Measurements from ENCODE around the gene STRA8.
"Not testable (repeated sequence)": the region's sequence is repeated elsewhere in the genome, so short reads cannot be mapped to it uniquely, and the experiment has no call there.

The STRA8 gene

DNA sequence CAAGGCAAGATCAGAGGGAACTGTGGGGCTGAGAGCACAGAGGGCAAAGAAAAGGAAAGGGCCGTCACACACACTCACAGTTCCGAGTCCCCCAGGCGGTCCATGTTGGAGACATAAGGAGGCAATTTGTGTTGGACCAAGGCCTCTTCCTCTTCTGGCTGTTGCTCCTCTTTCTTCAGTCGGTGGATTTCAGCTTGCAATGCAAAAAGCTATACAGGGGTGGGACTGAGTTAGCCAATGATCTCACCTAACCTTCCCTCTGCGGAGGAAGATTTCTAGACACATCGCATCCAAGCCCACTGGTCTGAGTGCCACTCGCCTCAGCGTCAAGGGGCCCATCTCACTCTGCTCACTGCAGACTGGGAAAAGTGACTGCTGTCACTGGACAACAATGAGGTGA, 27.8 kb upstream of the STRA8 start:
- no peak for DNase-seq

DNA sequence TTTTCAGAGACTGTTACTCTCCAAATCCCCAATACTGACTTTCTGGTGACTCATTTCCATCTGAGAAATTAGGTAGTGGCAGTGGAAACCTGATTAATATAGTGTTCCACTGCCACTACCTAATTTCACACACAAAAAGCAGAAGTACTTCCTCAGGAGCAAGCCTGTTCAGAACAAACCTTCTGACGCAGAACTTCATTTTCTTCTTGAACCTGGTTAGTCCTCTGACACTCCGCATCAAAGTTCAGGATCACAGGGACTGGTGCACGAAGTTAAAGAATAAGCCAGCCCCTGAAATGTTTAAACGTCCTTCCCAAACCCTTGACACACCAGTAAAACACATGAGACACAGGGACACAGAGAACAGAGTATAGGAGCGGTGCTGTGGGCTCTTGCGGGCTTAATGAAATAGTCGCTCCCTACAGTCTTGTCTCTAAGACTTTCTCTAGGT, 26.7 kb upstream of the STRA8 start:
- DNase-seq, result peak; percentile 12 to 17

DNA sequence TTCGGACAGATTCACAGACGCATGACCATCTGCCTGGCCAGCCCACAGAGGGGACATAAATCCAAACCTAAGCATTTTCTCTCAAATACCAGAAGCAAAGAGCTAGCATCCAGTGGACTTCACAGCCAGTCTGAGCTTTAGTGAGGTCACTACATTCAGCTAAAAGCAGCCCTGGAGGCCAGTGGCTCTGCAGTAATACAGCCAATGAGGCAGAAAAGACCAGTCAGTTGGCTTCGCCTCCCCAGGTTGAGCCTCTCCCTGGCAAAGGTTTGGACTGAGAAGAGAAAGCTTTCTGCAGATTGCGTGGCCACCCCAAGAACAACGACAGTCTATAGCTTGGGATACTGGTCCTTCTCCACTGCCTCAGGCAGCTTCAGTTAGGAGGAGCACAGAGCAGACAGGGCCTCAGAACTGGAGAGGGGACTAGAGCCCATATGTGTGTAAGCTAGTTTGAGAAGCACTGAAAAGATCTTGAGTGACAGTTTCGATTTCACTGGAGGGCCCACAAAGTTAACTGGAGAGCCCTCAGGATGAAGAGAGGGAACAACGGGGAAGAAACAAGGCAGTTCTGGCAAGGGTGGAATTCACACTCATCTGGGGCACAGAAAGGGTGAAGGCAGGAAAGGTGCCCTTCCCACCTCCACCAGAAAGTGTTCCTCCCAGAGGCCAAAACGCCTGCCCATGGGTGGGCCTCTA, 26.1 kb upstream of the STRA8 start:
- DNase-seq, result no peak

DNA sequence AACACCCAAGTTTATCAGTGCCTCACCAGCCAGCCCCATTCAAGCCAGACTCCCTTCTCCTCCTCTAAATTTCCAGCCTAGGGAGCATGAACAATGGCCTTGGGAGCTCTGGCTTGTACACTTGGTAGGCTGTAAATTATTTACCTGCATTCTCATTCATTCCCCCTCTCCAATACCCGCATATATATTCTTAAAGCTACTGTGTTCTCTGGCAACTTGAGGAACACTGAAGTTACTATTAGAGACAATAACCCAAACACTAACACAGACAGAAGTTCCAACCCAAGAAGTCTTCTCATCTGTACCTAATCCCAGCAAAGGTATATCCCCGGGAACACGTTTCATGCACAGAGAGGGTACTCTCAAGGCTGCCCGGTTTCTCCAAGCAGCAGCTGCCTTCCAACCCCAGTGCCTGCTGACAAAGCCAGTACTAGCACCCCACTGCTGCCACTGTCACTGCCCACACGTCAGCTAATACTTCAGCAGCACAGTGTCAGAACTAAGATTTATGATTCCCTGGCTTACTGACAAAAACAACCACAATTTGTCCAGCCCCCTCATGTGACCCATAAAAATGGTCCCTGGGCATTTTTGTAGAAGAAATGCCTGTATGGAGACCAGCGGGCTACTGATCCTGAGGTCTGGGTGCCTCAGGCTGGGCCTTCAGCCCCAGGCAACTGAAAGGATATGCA, 25.4 kb upstream of the STRA8 start:
- DNase-seq, result peak; percentile 18 to 44

DNA sequence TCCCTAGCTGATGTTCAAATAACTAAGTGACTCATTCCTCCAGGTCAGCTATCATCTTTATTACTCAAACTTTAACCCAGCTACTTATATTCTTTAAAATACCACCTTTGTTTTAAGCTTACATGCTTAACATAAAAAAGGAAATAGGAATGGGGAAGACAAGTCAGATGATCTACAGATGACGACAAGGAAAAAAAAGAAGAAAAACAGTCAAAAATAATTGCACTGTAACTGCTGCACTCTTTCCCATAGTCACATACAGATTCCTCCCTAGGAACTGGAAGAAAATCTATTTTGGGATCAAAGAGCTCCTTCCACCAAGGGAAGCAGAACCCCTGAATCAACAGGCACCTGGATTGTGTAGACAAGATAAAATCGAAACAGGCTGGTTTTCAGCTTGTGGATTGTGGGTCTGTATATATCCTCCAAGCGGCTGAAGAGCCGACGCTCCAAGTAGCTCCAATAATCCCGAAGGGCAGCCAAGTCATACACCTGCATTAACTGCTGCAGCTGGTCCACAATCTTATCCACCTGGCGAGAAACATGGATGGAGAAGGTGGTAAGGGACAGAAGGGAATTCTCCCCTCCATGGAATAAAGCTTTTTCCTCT, 24.3 kb upstream of the STRA8 start:
- DNase-seq, result peak; percentile 25 to 64

DNA sequence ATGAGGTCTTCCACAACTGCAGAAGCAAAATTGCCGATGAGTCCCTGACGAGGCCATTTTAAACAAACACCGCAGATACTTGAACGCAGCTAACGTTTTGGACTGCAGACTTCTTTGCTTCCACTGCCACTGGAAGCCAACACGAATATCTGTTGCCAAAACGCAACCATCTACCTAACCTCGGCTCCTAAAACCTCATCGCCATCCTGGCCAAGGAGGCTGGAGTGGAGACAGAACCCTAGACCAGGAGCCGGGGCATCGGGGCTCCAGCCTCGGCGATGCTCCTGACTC, 22.8 kb upstream of the STRA8 start:
- peak in 1 of 2 donors; percentile 37 for DNase-seq

DNA sequence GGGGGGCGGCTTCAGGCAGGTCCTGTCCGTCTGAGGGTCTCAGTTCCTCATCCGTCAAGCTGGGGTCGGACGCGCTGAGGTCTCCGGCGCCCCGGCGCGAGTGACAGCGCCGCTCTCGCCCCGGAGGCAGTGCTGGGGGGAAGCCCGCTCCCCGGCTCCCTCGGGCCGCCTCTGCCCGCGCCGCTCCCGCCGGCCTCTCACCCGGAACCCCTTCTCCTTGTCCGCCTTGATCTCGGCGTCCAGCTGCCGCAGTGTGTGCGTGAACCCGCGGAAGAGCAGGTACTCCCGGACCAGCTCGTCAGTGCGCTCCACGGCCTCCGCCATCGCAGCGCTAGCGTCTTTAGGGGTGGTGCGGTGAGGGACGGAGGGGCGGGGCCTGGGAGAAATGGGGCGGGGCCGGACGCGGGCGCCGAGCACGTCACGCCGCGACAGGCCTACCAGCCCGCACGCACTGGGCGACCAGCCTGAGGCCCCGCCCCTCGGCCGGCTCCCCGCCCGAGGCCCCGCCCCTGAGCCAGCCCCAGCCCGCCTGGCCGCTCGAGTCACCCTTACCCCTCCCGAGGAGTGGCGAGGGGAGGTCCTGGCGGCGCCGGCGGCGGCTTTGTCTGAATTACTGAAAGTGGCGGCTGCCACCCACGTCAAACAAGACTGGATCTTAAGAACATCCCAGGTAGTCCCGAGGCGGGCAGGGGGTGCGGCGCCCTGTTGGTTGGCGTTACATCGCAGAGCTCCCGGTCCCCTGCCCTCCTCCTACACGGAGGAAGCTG, 22.3 kb upstream of the STRA8 start, which contains the start of gene WDR91:
TSS of gene WDR91 (minus strand) at position 348 of the 767 bp plus-strand sequence. CDS start at position 324, 24 bp downstream.
- peak; percentile 93 to 94 for DNase-seq

DNA sequence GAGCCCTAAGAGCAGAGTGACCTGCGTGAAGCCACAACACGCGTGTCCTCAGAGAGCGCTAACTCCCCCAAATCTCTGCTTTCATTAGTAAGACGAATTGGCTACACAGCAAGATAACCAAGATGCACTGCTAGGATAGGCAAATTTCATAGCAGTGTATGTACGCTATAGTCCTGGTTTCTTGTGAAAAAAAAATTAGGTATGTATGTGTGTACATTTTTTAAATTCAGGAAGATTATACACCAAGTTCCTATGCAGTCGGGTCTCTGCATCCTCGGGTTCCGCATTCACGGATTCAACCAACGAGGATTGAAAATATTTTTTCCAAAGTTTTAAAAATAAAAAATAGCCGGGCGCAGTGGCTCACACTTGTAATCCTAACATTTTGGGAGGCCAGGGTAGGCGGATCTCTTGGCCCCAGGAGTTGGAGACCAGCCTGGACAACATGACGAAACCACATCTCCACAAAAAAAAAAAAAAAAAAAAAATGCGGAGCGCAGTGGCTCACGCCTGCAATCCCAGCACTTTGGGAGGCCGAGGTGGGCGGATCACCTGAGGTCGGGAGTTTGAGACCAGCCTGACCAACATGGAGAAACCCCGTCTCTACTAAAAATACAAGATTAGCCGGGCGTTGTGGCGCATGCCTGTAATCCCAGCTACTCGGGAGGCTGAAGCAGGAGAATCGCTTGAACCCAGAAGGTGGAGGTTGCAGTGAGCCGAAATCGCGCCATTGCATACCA, 21.5 kb upstream of the STRA8 start:
- DNase-seq, result not testable (repeated sequence)

DNA sequence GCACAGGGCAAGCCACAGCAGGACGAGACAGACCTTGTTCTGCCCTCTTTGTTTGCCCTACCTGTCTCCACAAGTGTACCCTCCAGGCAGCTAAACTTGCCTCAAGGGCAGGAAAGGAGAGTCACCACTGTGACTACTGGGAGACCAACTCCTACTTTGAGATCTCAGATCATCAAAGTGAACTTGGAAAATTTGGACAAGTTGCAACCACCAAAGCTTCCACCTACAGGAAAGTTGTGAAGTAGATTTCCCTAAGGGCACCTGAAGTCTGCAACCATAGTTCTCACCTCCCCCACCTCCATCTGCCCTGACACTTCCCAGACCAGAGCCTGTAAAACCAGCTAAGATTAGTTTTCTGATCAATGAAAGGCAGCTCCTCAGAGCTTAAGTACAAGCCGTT, 19.8 kb upstream of the STRA8 start:
- no peak for DNase-seq

DNA sequence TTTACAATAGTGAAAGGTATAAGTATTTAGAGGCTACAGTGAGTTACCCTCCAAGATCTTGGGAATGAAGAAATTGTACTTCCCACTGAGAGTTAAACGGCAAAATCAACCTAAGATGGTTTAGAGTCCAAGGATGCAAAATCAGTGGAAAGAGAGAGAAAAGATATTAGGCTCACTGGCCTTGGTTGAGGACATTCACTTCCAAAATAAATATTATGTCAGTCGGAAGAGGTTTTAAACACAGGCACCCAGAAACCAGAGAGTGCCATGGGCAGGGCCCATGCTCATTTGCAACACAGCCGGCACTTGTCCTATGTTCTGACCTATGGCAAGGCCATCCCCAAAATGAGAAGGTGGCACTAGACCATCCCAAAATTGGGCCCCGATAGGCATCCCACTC, 18.5 kb upstream of the STRA8 start:
- DNase-seq, result no peak

DNA sequence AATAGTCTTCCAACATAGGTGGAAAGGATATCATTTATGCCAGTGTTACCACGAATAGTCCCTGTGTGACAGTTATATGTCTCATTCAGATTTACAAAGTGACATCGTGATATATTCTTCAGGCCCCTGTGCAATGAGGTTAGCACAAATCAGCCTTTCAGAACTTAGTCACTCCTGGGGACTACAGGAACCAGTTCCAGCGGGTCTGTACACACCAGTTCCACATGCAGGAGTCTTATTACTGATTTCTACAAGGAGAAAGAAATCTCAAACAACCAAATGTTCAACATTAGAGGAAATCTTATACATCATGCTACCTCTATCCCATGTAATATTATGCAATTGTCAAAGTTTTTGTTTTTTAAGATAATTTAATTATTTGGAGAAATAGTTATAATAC, 17.9 kb upstream of the STRA8 start:
- DNase-seq, result no peak

DNA sequence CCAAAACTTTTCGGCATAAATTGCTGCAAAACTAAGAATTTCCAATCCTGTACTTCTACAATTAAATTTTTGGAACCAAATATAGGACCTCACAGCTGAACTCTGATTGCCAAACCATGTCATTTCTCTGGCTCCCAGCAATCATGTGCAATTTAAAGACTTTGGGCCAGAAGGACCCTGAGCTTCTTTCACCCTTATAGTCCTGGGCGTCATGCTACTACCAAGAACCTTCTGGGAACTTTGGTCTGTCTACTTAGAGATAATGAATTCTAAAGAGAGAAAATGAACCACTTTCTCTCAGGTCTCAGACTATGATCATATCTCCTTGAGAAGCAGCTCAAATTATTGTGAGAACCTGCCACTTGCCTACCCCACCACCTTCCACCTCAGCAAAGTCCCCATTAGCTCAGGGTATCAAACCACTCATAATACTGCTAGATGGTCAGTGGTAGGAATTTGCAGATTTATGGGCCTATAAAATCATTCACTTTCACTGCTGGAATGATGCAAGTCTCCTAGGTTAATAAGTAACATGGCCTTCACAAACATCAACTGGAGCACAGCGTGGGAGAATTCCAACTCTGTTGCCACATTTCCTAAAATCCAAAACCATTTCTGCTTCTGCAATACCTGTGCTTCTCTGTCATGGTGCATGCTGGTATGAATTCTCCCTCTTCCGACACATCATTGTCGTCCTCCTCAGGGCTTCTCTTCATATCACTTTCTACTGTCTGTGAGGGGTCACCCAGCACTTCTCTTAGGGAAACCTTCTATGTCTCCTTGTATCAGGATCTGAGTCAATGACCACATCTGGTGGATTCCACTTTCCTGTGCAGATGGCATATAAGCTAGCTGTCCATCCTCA, 15.8 kb upstream of the STRA8 start:
- DNase-seq, result no peak

DNA sequence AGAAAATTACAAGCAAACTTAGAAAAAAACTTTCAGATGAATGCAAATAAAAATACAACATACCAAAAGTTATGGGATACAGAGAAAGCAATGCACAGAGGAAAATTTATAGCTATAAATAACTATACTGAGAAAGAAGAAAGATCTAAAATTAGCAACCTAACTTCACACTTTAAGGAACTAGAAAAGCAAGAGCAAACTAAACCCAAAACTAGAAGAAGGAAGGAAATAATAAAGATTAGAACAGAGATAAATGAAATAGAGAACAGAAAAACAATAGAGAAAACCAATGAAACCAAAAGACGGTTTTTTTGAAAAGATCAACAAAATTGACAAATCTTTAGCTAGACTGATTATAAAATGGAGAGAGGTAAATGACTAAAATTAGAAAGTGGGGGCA, 9.6 kb upstream of the STRA8 start:
- peak in 1 of 2 donors; percentile 48 for DNase-seq

DNA sequence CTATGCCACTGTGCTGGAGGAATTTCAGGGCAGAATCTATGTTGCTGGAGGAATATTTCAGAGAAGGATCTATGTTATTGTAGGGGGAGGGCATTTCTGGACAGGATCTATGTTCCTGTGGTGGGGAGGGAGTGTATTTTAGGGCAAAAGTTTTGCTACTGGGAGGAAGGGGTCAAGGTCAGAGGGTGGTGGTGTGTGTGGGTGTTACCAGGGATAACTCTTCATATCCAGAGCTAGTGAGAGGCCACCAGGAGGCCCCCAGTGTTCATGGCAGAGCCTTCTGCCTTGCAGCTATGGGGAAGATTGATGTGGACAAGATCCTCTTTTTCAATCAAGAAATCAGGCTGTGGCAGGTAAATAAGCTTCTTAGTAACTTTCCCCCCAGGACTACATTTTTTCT, 2.0 kb upstream of the STRA8 start:
- DNase-seq, result no peak

DNA sequence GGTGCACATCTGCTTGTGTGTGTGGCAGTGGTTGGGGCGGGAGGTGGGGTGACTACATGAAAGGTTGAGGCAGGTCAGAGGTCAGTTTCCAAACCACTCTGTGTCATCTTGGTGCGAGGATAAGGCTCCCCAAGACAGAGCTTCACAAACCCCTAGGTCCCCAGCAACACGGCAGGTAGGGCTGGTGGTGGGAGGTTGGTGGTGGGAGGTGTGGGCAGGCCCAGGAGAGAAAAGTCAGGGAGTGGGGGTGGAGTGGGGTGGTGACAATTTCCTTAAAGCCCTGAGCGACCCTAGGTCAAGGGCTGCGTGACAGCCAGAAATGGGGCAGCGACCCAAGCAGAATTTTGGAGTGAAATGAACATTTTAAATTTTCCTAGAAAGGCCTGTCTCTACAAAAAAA, 1.6 kb upstream of the STRA8 start:
- DNase-seq, result no peak

DNA sequence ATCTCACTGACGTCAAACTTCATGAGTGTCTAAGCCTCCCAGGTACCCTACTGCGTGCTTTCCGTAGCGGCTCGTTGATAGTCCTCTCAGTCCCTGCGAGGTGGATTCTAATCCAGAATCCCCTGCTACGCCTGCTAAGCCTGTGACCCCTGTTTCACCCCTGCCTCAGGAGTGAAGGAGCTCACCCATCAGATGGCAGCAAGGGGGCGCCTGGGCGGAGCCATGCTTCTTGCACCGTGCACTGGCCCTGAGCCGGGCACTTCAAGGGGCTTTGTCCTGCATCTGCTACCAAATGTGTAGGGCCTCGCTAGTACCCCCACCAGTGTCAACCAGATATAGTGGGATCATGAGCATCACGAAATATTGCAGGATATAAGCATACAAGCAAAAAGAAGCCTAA, 918 bp upstream of the STRA8 start:
- DNase-seq, result no peak

DNA sequence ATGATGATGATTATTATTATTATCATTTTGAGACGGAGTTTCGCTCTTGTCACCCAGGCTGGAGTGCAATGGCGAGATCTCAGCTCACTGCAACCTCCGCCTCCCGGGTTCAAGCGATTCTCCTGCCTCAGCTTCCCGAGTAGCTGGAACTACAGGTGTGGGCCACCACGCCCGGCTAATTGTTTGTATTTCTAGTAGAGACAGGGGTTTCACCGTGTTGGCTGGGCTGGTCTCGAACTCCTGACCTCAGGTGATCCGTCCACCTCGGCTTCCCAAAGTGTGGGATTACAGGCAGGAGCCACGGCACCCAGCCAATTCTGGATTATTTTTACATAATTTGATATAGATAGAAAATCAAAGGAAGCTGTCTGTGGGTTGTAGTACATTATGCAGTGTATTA, 457 bp downstream of the STRA8 start:
- not testable (repeated sequence) for DNase-seq

DNA sequence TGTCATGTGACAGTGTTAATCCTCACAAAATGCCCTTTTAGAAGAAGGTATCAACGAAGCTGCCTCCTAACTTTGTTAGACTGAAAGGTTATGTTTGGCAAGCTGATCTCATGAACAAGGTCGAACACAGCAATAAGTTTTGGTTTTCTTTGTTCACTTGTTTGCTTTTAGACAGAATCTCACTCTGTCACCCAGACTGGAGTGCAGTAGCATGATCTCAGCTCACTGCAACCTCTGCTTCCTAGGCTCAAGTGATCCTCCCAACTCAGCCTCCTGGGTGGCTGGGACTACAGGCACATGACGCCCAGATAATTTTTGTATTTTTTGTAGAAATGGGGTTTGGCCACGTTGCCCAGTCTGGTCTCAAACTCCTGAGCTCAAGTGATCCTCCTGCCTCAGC, 1.1 kb downstream of the STRA8 start:
- no peak for DNase-seq

DNA sequence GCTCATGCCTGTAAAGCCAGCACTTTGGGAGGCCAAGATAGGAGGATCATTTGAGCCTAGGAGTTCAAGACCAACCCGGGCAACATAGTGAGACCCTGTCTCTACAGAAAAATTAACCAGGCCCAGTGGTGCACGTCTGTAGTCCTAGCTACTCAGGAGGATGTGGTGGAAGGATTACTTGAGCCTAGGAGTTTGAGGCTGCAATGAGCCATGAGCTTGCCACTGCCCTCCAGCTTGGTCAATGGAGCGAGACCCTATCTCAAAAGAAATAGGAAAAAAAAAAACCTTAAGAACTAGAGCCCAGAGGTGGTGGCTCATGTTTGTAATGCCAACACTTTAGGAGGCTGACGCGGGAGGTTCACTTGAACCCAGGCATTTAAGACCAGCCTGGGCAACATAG, 2.2 kb downstream of the STRA8 start:
- DNase-seq, result no peak

DNA sequence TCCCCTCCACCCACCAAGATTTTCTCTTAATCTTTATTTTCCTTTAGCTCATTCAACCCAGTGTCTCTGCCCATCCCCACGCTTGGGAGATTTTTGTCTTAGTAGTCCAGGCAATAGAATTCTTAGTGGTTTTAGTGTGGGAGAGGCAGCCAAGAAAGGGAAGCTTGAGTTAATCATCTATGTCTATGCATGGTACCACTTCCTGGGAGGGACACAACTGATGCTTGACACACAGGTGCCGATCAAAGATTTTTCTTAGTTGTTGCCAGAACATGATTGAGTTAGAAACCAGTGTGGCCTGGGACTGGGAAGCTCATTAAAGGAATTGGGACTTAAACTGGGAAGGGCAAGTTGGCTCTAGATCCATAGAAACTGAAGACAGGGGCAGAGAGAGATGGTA, 3.1 kb downstream of the STRA8 start:
- DNase-seq, result peak in 1 of 2 donors; percentile 49

DNA sequence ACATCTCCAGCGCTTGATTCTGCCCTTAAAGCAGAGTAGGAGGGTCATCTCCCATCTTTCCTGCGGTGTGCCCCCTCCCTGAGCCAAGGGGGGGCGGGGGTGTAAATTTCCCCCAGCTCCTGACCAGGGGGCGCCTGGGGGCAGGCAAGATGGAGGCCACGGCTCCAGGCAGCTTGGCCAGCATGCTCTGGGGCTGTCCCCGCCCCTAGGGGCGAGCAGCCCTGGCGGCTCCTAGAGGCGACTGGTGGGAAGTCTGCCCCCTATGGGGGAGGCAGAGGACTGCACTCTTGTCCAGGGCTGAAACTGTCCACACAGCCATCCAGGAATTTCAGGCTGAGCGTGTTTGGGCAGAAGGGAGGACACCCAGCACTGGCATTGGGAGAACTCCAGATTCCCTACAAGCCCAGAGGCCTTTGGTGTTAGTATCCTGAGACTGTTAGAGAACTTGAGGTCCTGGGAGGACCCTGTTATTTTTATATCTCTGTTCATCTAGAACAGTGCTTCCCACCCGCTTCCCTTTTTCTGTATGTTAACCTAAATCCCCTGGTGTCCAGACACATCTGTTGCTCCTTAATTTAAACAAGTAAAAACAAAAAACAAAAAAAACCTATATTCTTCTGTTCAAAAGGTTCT, 4.6 kb downstream of the STRA8 start:
- DNase-seq, result no peak

Data from inflammatory macrophage (primary cell).